GM19328 (cell line): Measurements from ENCODE around the gene ZFYVE26.
"Not testable (repeated sequence)": the region's sequence is repeated elsewhere in the genome, so short reads cannot be mapped to it uniquely, and the experiment has no call there.

ENCODE experiments used
- ATAC-seq: cut with Tn5 transposase; IDR thresholded peaks from one replicate; pipeline ENCODE4 v1.9.1; 2021; ENCODE audit warnings: mild to moderate bottlenecking, moderate library complexity; ENCODE audit not compliant: unreplicated experiment

Gene ZFYVE26

GRCh38 chr14:67759916-67760315 is 56.5 kb downstream of the ZFYVE26 start:
- ATAC-seq: no peak

GRCh38 chr14:67757175-67757574 is 59.2 kb downstream of the ZFYVE26 start:
- ATAC-seq: no peak

- no peak for ATAC-seq
These were observed 59.9 kb downstream of the ZFYVE26 start for GRCh38 chr14:67756496-67756895.

- ATAC-seq: no peak
These were observed 66.9 kb downstream of the ZFYVE26 start for GRCh38 chr14:67749341-67750084.

GRCh38 chr14:67748312-67748711 is 68.1 kb downstream of the ZFYVE26 start:
- no peak for ATAC-seq

GRCh38 chr14:67746927-67747326 is 69.5 kb downstream of the ZFYVE26 start:
- no peak for ATAC-seq

GRCh38 chr14:67744046-67744445 is 72.3 kb downstream of the ZFYVE26 start:
- no peak for ATAC-seq

- no peak for ATAC-seq
These were observed 77.5 kb downstream of the ZFYVE26 start for GRCh38 chr14:67738740-67739504.

- ATAC-seq: no peak
These were observed 79.6 kb downstream of the ZFYVE26 start for GRCh38 chr14:67736771-67737170.

- no peak for ATAC-seq
These were observed 80.8 kb downstream of the ZFYVE26 start for GRCh38 chr14:67735336-67736147.

- ATAC-seq: no peak
These were observed 81.7 kb downstream of the ZFYVE26 start for GRCh38 chr14:67734675-67735074.

GRCh38 chr14:67733616-67734015 is 82.8 kb downstream of the ZFYVE26 start:
- no peak for ATAC-seq

GRCh38 chr14:67729072-67729885 is 87.1 kb downstream of the ZFYVE26 start:
- no peak for ATAC-seq

GRCh38 chr14:67728258-67728657 is 88.1 kb downstream of the ZFYVE26 start:
- no peak for ATAC-seq

- no peak for ATAC-seq
These were observed 89.0 kb downstream of the ZFYVE26 start for GRCh38 chr14:67727361-67727760.

- ATAC-seq: no peak
These were observed 91.2 kb downstream of the ZFYVE26 start for GRCh38 chr14:67725171-67725570.

GRCh38 chr14:67722293-67722692 is 94.1 kb downstream of the ZFYVE26 start:
- ATAC-seq: no peak

GRCh38 chr14:67721875-67722274 is 94.5 kb downstream of the ZFYVE26 start:
- ATAC-seq: no peak

GRCh38 chr14:67719866-67720265 is 96.5 kb downstream of the ZFYVE26 start:
- no peak for ATAC-seq

- not testable (repeated sequence) for ATAC-seq
These were observed 97.0 kb downstream of the ZFYVE26 start for GRCh38 chr14:67719385-67719784.

GRCh38 chr14:67718265-67718664 is 98.1 kb downstream of the ZFYVE26 start:
- ATAC-seq: no peak
